GM18519 (cell line): Measurements from ENCODE around the gene SETBP1.

ENCODE experiments used
- ATAC-seq: cut with Tn5 transposase; IDR thresholded peaks from one replicate; pipeline ENCODE4 v1.9.1; 2021; ENCODE audit warnings: mild to moderate bottlenecking, moderate library complexity; ENCODE audit not compliant: unreplicated experiment, low FRiP score

Gene SETBP1

DNA sequence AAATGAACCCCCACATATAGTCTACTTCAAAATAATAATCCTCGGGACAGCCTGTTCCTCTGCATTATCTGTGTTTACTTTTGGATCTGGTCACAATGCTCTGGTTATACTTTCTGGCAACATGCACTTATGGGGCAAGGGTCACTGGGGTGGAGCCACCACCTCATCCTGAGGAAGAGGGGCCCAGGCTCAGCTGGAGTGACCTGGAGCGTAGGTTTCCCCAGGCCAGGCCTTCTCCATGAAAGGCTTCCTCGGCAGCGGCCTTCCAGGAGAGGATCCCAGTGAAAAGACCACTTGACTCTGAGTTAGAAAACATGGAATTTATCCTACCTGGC, 237.4 kb downstream of the SETBP1 start:
- no peak for ATAC-seq

DNA sequence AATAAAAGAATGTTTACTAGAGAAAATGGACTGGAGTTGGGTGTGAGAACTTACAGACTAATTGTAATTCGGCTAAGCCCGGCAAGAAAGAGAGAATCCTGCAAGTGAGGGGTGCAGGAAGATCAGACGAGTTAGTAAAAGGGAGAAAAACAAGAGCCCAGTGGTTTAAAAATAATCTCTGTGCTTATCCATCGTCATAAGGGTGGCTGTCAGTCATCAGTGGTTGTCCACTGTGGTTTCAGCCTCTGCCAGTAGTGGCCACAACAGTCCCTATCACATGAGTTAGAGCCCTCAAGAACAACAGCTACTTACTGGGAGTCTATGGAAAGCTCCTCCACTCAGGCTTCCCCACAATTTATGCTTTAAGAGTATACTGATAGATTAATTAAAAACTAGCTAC, 239.8 kb downstream of the SETBP1 start:
- no peak for ATAC-seq

DNA sequence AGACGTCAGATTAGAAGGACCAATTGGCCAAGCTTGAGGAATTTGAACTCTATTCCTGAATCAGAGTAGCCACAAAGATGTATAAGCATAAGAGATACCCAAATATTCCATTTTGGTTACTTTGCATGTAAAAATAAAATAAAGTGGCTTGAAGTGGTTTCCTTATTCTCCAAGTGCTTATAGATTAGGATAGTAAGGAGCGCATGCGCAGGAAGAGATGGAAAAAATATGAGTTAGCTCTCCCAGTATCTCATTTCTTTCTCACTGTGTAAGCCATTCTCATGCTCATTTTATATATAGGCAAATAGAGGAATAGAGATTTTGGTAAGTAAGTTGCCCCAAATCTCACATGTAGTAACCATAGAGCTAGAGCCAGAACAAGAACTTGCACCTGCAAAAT, 241.3 kb downstream of the SETBP1 start:
- no peak for ATAC-seq

DNA sequence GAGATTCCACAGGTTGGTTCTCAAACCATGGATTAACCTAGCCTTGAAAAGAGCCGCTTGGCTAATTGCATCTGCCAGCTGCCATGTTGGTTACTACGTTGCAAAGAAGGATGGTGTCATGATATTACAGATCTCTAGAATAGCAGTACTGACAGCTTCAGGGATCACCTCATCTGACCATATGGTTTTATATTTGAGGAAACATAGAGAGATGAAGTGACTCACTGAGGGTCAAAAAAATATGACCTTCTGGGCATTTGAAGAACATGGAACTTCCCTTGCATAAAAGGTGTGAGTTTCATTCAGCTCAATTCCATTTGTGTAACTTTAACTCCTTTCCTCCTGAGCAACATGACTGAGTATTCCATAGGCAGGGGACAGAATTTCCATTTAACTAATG, 242.3 kb downstream of the SETBP1 start:
- no peak for ATAC-seq

DNA sequence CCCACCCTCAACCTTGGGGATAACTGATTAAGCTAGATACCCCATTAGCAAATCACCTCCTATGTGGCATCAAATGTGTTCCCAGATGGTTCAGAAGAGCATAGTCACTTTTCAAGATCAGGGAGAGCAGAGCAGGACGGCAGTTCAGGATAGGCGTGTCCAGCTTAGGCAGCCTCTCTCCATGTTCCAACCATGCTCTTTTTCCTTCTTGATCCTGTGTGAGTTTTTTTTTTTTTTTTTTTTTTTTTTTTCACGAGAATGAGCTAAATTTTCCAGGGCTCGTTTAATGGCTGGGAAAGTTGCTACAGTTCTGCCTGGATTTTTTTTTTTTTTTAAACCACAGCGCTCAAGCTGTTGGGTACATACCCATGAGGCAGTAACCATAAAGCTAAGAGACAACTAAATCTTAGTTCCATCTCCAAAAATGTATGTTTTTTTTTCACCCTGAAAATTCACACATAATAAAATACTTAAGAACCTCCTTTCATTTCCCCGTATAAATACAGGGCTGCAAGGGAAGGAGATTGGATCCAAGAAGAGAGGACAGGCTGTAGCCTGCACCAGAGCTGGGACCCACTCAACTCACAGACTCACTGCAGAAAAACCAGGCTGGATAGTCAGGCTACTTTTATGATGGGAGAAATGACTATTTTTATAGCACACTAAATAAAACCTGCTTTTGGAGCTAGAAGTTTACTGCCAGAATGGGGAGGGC, 244.3 kb downstream of the SETBP1 start:
- ATAC-seq = no peak

DNA sequence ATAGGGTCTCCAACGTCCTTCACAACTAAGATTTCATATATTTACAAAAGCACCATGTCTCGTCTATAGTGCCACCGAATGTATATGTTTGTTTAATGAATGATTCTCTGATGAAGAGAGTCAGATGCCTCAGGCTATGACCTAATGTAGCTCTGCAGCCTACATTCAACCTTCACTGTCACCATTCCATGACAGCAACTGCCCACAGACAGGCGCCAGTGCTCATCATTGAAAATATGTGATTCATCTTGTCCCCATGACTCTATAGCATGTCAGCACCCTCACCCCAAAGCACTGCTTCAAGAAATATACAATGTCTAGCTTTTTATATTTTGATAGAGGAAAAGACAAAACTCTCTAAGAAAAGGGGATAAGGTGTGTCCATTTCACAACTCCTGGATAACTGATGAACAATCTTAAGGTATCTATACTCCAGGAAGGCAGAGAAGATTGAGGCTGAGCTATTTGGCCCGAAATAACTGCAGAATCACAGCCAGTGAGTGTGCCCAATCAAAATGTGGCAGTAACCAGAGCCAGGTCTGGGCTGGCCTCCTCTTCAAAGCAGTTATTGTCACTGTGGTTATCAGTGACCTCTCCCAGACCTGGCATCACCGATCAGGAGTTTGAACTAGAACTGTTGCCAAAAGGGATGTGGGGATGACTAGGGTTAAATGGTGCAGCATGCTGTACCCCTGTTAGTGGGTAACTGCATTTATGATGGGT, 246.6 kb downstream of the SETBP1 start:
- no peak for ATAC-seq

DNA sequence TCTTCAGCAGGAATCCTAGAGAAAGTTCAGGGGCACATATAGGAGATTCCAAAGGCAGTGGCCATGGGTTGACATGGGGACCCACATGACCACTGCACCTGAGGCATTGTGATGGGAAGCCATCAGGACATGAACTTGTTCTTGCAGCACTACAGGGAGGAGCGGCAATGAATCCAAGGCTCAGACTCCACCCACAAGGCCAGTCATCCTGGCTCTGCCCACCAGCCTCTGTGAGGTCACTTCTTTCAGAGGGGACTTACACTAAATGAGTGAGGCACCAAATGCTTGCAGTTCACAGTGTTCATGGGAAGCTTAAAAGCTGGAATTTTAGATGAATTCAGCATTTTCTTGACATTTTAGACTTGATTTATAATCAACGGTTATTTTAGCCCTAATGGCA, 254.2 kb downstream of the SETBP1 start:
- ATAC-seq = no peak

DNA sequence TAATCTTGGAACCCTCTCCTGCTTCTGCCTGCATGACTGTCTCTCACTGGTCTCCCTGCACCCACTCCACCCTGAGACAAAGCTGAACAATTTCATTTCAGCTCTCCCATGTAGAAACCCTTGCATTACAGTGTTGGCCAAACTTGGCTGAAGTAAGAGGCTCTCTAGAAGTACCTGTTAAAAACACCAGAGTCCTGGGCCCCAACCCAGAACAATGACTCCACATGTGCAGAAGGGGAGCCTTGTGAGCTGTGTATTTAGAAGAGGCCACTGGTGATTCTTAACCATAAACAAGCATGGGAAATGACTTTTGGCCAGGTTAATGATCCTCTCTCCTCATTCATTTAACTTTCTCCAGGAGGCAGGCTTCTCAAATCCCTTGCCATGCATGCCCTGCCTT, 254.8 kb downstream of the SETBP1 start:
- ATAC-seq = no peak

DNA sequence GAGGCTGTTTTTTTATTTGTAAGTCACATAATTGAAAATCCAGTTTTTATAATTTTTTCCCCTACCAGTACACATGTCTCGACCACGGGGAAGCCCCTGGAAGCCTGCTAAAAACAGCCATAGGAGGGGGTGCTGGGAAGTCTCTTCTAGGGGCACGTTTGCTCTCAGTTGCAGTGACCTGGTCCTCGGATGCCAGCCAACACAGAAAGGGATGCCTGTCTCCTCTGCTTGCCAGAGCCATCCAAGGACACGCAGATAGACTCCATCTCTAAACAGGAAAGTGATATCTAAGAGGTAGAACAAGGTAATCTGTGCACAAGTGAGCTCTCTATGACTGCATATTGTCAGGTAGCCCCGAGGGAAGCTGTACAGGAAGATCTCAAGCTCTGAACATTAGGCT, 255.8 kb downstream of the SETBP1 start:
- ATAC-seq = no peak

DNA sequence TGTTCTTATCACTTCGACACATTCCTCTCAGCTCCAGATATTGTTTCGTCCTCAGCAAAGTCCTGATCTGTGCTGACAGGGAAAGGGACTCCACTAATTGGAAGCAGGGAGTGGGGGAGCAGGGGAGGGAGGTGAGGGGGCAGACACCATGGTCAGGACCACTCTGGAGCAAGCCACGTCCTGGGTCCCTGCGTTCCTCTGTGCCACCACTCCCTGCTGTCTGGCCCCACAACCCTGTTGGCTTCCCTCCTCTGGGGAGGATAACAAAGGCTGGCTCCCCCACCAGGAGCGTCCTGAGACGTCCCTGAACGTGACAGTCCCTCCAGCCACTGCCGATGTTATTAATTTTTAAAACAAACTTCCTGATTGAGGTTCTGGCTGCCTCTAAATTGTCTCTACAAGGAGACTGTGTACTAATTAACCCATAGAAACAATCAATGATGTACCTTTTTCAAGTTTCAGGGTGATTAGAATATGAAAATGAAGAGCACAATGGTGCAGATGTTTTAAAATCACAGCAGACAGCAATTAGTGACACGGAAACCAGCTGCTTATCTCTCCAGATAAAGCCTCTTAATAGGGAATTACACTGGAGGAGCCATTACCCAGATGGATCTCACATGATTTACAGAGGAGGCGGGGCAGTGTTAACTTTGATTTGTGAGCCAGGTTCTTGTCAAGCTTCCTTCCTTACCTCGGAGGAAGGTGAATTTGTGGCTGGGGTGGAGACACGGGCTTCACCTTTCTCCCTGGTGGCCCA, 257.5 kb downstream of the SETBP1 start:
- no peak for ATAC-seq

DNA sequence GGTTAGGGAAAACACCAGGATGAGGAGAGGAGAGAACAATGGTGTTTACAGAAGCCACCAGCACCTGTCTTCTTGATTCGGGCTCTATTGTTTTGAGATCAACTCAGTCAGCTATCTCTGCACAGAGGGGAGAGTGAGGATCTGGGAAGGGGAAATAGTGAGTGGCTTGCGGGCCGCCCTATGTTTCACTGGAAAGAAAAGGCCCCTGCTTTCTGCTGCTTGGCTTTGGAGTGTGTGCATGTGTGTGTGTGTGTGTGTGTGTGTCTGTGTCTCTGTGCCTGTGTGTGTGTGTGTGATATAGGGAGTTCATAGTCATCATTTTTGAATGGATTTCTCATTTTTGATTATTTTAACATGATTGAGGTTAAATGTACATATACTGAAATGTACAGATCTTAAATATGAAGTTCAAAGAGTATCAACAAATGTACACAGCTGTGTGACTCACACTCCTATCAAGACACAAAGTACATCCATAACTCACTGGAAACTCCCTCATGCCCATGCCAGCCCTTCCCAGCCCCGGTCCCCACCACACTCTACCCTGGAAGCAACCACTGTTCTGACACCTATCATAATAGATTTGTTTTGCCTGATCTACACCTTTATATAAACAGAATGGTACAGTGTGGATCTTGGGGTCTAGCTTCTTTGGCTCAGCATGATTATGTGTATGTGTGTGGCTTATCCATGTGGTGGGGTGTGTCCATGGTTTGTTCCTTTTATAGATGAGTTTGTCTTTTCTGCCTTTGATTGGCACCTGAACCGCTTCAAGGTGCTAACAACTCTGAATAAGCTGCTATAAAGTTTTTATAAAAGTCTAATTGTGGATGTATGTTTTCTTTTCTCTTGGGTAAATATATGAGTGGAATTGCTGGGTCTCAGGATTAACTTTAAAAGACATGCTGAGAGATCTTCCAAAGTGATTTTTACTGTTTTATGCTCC, 258.3 kb downstream of the SETBP1 start:
- ATAC-seq = no peak

DNA sequence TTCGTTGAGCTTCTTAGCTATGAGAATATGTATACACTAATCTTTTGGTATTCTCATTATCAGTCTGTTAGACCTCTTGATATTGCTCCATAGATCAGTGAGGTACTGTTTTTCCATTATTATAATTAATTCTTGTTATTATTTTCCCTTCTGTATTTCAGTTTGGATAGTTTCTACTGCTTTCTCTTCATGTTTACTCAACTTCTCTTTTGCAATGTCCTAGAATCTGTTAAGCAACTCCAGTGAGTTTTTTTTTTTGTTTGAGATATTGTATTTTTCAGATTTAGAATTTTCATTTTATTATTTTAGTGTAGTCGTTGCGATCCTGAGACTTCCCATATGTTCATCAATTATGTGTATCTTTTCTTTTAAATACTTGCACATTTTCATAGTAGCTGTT, 260.8 kb downstream of the SETBP1 start:
- ATAC-seq = no peak

DNA sequence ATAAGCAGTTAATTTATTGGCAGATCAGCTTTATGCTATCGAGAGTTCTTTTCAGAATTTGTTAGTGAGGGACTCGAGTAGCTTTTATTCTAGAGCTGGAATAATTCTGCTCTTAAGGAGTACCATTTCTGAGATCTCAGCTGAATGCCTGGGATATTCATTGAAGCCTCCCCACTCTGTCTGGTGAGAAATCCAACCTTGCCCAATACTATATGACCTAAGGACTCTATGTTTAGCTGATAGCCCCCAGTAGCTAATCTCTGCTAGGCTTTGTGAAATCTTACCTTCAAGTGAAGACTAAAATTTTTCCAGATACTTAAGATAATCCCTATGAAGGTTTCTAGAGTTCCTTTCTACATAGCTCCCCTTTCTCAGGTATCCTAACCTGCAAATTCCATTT, 261.4 kb downstream of the SETBP1 start:
- no peak for ATAC-seq

DNA sequence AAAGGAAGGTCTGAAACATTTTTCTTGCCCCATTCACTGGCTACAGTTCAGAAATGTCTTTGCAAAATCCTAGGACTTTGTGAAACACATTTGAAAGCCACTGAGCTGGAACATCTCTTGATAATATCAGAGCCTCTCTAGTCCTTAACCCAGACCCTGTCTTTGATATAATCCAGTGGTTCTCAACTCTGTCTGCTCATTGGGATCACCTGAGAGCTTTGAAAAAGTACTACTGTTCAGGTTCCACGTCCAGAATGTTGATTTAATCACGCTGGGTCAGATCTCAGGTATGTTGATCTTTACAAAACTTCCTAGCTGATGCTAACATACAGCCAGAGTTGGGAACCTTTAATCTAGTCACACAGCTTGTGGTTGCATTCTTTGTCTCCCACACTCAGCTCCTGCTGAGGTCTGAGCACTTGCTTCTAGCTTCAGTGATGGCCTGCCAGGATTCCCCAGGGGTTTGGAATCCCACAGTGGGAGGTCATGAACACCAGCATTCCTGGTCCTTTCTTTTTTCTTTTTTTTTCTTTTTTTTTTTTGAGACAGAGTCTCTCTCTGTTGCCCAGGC, 262.7 kb downstream of the SETBP1 start:
- no peak for ATAC-seq

DNA sequence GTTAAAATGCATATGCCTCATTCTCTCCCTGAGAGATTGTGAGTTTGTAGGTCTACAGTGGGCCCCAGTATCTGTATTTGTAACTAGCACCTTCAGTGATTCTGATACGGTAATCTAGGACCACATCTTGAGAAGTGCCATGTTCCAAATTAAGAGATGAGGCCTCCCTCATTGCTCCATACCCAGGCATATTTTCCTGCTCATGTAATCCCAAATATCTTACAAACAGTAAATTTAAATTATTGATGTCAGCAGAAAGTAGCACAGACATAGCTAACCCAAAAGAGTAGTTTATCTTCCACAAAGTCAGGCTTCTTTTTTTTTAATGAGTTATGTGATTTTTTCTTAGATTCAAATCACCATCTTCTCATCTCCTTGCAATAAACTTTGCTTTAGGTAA, 263.8 kb downstream of the SETBP1 start:
- no peak for ATAC-seq

DNA sequence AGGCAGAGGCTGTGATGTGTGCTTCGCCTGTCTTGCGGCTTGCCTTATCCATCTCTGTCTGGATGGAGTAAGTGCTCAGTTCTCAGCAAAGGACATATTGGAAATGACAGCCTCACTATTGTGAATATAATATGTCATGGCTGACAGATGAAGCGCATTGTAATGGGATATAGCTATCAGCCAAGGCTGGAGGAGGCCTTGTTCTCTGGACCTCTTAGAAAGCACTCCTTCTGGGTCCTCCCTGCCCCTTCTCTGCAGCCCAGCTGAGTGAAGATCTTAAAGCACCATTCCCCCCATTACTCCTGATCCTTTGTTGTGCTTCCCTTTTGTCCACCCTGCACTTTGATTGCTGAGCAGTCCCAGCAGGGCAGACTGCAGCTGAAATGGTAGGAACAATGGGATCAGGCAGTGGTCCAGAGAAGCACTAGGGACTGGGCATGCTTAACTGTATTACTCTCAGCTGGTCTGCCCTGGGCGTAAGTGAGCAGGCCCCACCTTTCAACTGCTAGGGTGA, 265.3 kb downstream of the SETBP1 start:
- ATAC-seq = no peak

DNA sequence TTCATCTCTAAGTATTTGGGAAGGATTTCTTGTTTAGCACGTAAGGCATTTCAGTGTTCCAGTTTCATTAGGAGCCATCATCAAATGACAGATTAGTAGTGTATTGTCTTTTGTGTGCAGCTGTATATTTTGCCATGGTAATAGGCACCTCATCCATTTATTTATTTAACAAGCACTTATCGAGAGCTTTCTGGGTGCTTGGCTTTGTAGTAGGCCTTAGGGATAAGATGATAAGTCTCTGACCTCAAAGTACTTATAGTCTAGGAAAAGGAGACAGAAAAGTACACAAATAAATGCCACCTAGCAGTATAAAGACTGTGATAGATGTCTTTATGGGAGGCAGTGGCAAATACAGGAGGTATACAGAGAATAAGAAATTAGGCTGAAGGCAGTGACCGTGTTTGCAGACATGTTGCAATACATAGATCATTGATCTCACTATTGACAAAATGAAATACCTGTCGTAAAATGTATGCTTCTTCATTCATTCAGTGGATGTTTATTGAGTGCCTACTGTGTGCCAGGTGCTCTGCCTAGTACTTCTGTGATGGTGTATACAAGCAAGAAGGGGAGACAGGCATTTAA, 265.9 kb downstream of the SETBP1 start:
- ATAC-seq = no peak

DNA sequence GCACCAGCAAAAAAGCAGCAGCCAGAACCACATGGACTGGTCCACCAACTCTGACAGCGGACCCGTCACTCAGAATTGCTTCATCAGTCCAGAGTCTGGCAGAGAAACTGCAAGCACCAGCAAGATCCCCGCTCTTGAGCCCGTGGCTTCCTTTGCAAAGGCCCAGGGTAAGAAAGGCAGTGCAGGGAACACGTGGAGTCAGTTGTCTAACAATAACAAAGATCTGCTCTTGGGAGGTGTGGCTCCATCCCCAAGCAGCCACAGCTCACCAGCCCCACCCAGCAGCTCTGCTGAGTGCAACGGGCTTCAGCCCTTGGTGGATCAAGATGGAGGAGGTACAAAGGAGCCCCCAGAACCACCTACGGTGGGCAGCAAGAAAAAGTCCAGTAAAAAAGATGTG, 269.3 kb downstream of the SETBP1 start:
- no peak for ATAC-seq

DNA sequence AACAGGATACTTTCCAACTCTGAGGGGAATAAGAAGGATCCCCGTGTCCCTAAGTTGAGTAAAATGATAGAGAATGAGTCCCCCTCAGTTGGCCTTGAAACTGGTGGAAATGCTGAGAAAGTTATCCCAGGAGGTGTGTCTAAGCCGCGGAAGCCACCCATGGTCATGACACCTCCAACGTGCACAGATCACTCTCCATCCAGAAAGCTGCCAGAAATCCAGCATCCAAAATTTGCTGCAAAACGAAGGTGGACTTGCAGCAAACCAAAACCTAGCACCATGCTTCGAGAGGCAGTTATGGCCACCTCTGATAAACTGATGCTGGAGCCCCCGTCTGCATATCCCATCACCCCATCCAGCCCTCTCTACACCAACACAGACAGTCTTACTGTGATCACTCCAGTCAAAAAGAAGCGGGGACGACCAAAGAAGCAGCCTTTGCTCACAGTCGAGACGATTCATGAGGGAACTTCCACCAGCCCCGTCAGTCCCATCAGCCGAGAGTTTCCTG, 270.1 kb downstream of the SETBP1 start:
- no peak for ATAC-seq

DNA sequence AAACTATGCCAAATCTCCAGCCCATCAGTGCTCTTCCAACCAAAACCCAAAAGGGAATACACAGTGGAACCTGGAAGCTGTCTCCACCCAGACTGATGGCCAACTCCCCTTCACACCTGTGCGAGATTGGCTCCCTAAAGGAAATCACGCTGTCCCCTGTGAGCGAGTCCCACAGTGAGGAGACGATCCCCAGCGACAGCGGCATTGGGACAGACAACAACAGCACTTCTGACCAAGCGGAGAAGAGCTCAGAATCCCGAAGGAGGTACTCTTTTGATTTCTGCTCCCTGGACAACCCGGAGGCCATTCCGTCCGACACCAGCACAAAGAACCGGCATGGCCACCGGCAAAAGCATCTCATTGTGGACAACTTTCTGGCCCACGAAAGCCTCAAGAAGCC, 271.1 kb downstream of the SETBP1 start:
- ATAC-seq = no peak
